Measurements from ENCODE around the gene NF1.

DNA sequence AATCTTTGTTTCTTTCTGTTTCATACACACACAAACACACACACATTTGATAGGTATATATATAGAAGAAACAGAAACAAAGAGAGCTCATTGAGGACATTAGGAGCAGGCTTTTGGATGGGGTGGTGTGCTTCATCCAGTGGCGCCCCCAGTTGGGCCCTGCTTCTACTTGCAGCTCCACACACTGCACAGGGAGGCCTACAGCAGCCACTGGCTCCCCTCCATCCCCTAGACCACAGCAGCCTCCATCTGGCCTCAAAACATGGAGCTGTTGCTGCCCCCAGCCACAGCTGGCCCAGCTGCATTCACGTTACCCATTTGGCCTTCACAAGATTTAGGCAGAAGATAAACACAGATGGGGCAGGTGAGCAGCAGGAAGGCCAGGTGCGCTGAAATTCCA lies 33.1 kb upstream of the NF1 start:
- no peak for TF ChIP-seq POLR2A (IDR thresholded peaks at IDR 0.05)
- TF ChIP-seq, protein P1, sequence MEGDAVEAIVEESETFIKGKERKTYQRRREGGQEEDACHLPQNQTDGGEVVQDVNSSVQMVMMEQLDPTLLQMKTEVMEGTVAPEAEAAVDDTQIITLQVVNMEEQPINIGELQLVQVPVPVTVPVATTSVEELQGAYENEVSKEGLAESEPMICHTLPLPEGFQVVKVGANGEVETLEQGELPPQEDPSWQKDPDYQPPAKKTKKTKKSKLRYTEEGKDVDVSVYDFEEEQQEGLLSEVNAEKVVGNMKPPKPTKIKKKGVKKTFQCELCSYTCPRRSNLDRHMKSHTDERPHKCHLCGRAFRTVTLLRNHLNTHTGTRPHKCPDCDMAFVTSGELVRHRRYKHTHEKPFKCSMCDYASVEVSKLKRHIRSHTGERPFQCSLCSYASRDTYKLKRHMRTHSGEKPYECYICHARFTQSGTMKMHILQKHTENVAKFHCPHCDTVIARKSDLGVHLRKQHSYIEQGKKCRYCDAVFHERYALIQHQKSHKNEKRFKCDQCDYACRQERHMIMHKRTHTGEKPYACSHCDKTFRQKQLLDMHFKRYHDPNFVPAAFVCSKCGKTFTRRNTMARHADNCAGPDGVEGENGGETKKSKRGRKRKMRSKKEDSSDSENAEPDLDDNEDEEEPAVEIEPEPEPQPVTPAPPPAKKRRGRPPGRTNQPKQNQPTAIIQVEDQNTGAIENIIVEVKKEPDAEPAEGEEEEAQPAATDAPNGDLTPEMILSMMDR (IDR thresholded peaks at IDR 0.05) = no peak

All from testis (tissue), 2 donors.